Fibroblast of villous mesenchyme (primary cell): ENCODE data around the gene LPIN3. TPM values are rescaled to one million over a fixed set of nuclear protein-coding genes. Genes with fewer than 3 reads are reported as not detected.

Source experiments
- DNase-seq: peaks from one replicate; pipeline ENCODE4 v3.0.0-alpha.2; 2010; ENCODE audit warnings: low read depth
- H3K4me3 ChIP-seq: 2 replicates; pipeline ENCODE4 v1.5.1; 2011; ENCODE audit warnings: low read depth, mild to moderate bottlenecking, low read length
- CTCF ChIP-seq: IDR thresholded peaks from 2 replicates; pipeline ENCODE4 v1.5.1; 2012; ENCODE audit warnings: low read depth, mild to moderate bottlenecking, low read length; ENCODE audit not compliant: insufficient read depth
- total RNA-seq: library from RNA; depleted of rRNA; stranded (reverse); fragments of >200 nt; gene quantifications from 2 replicates; pipeline ENCODE4 v1.2.3, GENCODE V29; 2012

Gene LPIN3
- total RNA-seq, 1 donor = 5.6 TPM

DNA sequence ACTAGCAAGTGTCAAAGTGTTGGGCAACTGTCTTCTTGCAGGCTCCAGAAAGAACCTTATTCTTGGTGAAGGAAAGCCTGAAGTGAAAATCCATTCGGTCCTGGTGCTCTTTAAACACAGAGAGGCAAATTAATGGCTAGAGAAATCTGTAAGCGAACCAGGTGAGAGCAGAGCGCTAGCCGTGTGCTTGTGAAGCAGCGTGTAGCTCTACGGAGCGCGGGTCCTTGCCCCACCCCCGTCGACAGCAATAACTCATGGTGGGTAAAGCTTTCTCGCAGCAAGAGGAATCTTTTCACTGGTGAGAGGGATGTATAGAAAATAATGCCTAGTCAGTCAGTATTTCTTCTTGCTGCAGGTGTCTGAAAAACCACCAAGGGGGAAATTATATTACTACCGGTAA lies 63.0 kb downstream of the LPIN3 start:
- H3K4me3 ChIP-seq = no peak overlapping the region
- TF ChIP-seq CTCF = no peak
- no peak for DNase-seq

DNA sequence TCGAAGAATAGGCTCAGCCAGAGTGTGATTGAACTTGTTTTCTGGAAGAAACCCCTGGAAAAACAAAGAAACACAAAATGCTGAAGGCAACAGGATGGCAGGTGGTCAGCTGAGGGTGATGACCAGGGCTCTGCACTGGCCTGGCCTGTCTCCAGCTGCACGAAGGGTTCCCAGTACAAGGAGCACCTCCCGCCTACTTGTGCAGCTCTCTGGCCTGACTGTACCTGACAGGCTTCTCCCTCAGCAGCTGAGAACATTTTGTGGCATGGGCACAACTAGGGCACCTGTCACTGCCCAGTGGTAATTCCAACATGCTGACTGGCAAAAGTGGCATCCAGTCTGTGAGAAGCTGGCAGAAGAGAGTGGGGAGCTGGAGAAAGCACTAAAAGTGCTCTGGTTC lies 64.8 kb downstream of the LPIN3 start:
- no peak for TF ChIP-seq CTCF
- H3K4me3 ChIP-seq = no peak overlapping the region
- DNase-seq = no peak

DNA sequence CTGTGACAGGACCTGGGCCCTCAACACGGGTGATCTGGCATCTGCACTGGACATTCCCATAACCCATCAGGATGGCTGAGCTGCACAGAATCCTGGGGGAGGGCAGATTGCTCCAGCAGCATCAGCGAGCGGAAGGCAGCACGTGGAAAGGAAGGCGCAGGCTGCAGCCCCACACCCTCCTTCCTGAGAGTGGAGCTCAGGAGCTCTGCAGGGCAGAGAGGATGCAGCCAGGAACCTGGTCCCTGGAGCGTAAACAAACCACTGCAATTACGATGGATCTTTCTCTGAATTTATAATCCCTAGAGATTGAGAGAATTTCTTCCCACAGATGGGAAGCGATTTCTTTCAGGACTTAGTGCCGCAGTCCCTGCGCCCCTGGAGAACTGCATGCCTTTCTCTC lies 65.7 kb downstream of the LPIN3 start:
- no peak overlapping the region for H3K4me3 ChIP-seq
- DNase-seq = no peak
- no peak for TF ChIP-seq CTCF

DNA sequence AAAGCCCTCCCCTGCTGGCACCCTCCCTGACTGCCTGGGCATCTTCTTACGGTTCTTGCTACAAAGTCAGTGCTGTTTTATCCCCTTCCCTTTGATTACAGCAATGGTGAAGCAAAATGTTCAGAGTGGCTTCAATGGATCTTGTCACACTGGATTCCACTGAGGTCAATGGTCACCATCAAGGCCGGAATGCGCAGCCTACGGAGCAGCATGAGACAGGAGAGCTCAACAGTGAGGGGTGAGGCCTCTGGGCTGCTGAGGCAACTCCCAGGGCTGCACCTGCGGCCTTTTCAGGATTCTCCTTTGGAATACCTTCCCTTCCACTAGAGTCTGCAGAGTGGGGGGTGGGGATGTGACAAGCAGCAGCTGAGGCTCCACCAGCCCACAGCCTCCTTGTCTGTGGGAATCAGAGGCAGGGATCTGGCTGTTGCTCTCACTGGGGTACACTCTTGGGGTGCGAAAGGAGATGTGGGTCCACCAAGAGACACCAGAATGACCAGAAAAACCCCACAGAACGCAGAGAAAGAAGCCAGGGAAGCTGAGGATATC lies 66.3 kb downstream of the LPIN3 start:
- no peak for TF ChIP-seq CTCF
- no peak overlapping the region for H3K4me3 ChIP-seq
- no peak for DNase-seq

GRCh38 chr20:41407607-41408006 lies 67.0 kb downstream of the LPIN3 start:
- no peak for TF ChIP-seq CTCF
- peak; percentile 32 for DNase-seq
- no peak overlapping the region for H3K4me3 ChIP-seq

- no peak for TF ChIP-seq CTCF
- no peak overlapping the region for H3K4me3 ChIP-seq
- DNase-seq = no peak
Measured at GRCh38 chr20:41408156-41408794, 67.7 kb downstream of the LPIN3 start.

GRCh38 chr20:41408986-41409385 lies 68.4 kb downstream of the LPIN3 start:
- no peak for DNase-seq
- TF ChIP-seq CTCF = no peak
- H3K4me3 ChIP-seq = no peak overlapping the region
